GM23248 (cell line): ENCODE data around the gene IRF5. TPM values are rescaled to one million over a fixed set of nuclear protein-coding genes. Genes with fewer than 3 reads are reported as not detected.

Experiments
- DNase-seq: peaks from one replicate; pipeline ENCODE4 v3.0.0-alpha.2; 2015
- H2AFZ ChIP-seq: fragments of 200-600 bp; sonication (generic); 2 replicates; pipeline ENCODE4 v1.6.1; 2016; ENCODE audit warnings: antibody characterized with exemption
- H3F3A ChIP-seq: fragments of 200-600 bp; sonication (generic); 2 replicates; pipeline ENCODE4 v1.6.1; 2016; ENCODE audit warnings: mild to moderate bottlenecking, antibody characterized with exemption, mixed run types; ENCODE audit not compliant: insufficient read depth
- H3K27ac ChIP-seq: fragments of 200-600 bp; sonication (generic); 2 replicates; pipeline ENCODE4 v1.5.1; 2016; ENCODE audit warnings: mild to moderate bottlenecking
- H3K27me3 ChIP-seq: fragments of 200-600 bp; sonication (generic); replicated peaks from 2 replicates; pipeline ENCODE4 v1.6.1; 2016; ENCODE audit warnings: mild to moderate bottlenecking; ENCODE audit not compliant: insufficient read depth
- H3K36me3 ChIP-seq: fragments of 200-600 bp; sonication (generic); 2 replicates; pipeline ENCODE4 v1.6.1; 2016; ENCODE audit warnings: low read depth, mild to moderate bottlenecking
- H3K4me1 ChIP-seq: fragments of 200-600 bp; sonication (generic); 2 replicates; pipeline ENCODE4 v1.6.1; 2016; ENCODE audit warnings: mild to moderate bottlenecking; ENCODE audit not compliant: insufficient read depth
- H3K4me2 ChIP-seq: fragments of 200-600 bp; sonication (generic); one replicate; pipeline ENCODE4 v1.6.1; 2016; ENCODE audit warnings: mild to moderate bottlenecking; ENCODE audit not compliant: unreplicated experiment
- H3K4me3 ChIP-seq: fragments of 200-600 bp; sonication (generic); 2 replicates; pipeline ENCODE4 v1.5.1; 2016; ENCODE audit warnings: mild to moderate bottlenecking
- H3K79me2 ChIP-seq: fragments of 200-600 bp; sonication (generic); 2 replicates; pipeline ENCODE4 v1.6.1; 2016; ENCODE audit warnings: mild to moderate bottlenecking; ENCODE audit not compliant: insufficient read depth
- H3K9ac ChIP-seq: fragments of 200-600 bp; sonication (generic); 2 replicates; pipeline ENCODE4 v1.6.1; 2016; ENCODE audit warnings: mild to moderate bottlenecking
- H3K9me2 ChIP-seq: fragments of 200-600 bp; sonication (generic); 2 replicates; pipeline ENCODE4 v1.6.1; 2016; ENCODE audit warnings: mixed run types, mild to moderate bottlenecking, moderate library complexity; ENCODE audit not compliant: insufficient read depth
- H3K9me3 ChIP-seq: fragments of 200-600 bp; sonication (generic); one replicate; pipeline ENCODE4 v1.6.1; 2017; ENCODE audit warnings: low read depth
- H4K20me1 ChIP-seq: fragments of 200-600 bp; sonication (generic); 2 replicates; pipeline ENCODE4 v1.6.0; 2016; ENCODE audit not compliant: insufficient read depth
- EZH2 ChIP-seq: fragments of 200-600 bp; sonication (generic); IDR thresholded peaks from 2 replicates; pipeline ENCODE4 v1.6.1; 2018; ENCODE audit warnings: antibody characterized with exemption, mild to moderate bottlenecking; ENCODE audit not compliant: insufficient read depth, poor library complexity, severe bottlenecking
- EZH2phosphoT487 ChIP-seq: fragments of 200-600 bp; sonication (generic); IDR thresholded peaks from 2 replicates; pipeline ENCODE4 v1.6.1; 2018; ENCODE audit warnings: antibody characterized with exemption, moderate library complexity, mild to moderate bottlenecking, low read depth; ENCODE audit not compliant: insufficient read depth
- WGBS, 2 experiments: methylation state at CpG; one replicate each; pipeline ENCODE4 v1.1.6; 2015 to 2017; ENCODE audit warnings: low lambda C conversion rate in 2 of 2, low coverage in 1 of 2; ENCODE audit errors: missing lambda C conversion rate in 2 of 2; 5-methylcytosine and 5-hydroxymethylcytosine counted together
- in situ Hi-C: fragments of 300-500 bp; cut with MboI; formaldehyde crosslinking; loops from 2 replicates; pipeline ENCODE4 v1.15.0; 2020
- polyA plus RNA-seq: library from polyadenylated mRNA; unstranded; fragments of >200 nt; fragmentation: Nextera tagmentation; extraction: Ambion mirVana; gene quantifications from 2 replicates; pipeline ENCODE4 v1.2.1, GENCODE V29; 2016
- total RNA-seq: library from RNA; depleted of rRNA; stranded (reverse); fragments of >200 nt; shearing (Covaris generic); gene quantifications from 2 replicates; pipeline ENCODE4 v1.2.3, GENCODE V29; 2014

IRF5 gene
- total and polyA plus RNA-seq, 2 experiments from 2014 or later = under 0.01 to 0.16 TPM

DNA sequence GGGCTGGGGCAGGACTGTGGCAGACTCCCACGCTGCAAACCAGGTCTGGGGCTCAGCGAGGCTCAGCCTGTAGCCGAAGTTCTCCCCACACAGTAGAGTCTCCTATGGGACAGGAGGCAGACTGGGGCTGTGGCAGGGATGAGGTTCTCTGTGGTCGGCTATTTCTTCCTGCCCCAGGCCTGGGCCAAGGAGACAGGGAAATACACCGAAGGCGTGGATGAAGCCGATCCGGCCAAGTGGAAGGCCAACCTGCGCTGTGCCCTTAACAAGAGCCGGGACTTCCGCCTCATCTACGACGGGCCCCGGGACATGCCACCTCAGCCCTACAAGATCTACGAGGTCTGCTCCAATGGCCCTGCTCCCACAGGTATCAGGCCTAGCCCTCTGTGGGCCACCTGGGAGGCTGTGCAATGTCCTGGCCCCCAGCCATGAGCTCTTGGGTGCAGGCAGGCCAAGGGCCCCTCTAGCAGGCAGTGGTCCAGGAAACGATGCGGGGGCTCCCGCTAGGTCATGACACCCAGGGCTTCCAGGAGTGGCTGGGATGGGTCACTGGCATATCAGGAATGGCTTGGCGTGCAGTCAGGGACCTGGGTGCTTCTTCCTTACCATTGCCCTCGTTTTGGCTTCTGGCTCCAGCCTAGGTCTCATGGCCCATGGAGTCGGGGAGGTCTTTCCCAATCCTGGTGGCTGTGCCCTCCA is 8.1 kb downstream of the IRF5 start:
- no peak for TF ChIP-seq EZH2phosphoT487
- Histone ChIP-seq H3K4me2 (no peak overlapping the region), H3K4me3 (no peak overlapping the region), H3K4me1 (no peaks in the 10 kb centered on the region), H3K36me3 (no peaks in the 10 kb centered on the region), H3K9ac (no peak overlapping the region), H3F3A (no peaks in the 10 kb centered on the region), H3K9me2 (no peaks in the 10 kb centered on the region), H3K27ac (no peak overlapping the region), H3K27me3 (no peaks in the 10 kb centered on the region), H2AFZ (no peak overlapping the region), H3K79me2 (no peaks in the 10 kb centered on the region), H4K20me1 (no peaks in the 10 kb centered on the region), H3K9me3 (no peaks in the 10 kb centered on the region)
- in situ Hi-C loops = no loop called here
- 76 to 80% methylated on average over 21 of the region's 21 CpGs for WGBS, 2 experiments
- DNase-seq = no peak

DNA sequence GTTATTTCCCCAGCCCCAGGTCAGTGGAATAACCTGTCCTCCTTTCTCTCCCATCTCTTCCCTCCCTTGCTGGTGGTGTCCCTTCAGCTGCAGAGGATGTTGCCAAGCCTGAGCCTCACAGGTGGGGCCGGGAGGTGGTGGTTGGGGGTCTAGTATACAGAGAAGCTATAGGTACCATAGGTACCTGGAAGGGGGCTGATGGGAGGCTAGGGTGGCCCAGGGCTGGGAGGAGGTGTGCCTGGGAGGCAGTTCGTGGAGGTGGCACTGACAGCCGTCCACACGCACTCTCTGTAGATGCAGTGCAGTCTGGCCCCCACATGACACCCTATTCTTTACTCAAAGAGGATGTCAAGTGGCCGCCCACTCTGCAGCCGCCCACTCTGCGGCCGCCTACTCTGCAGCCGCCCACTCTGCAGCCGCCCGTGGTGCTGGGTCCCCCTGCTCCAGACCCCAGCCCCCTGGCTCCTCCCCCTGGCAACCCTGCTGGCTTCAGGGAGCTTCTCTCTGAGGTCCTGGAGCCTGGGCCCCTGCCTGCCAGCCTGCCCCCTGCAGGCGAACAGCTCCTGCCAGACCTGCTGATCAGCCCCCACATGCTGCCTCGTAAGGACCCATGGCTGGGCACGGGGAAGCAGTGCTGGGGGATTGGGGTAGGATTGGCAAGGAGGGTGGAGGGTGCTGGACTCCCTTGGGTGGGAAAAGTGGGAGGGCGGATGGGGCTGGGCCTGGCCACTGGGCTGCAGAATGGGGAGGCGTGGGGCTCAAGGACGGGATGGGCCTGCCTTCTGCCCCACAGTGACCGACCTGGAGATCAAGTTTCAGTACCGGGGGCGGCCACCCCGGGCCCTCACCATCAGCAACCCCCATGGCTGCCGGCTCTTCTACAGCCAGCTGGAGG is 9.5 kb downstream of the IRF5 start:
- H3K4me2 ChIP-seq = no peak overlapping the region
- no peaks in the 10 kb centered on the region for H3K4me1 ChIP-seq
- H3K79me2 ChIP-seq = no peaks in the 10 kb centered on the region
- no peaks in the 10 kb centered on the region for H3F3A ChIP-seq
- no peaks in the 10 kb centered on the region for H3K9me3 ChIP-seq
- DNase-seq = no peak
- H4K20me1 ChIP-seq = no peaks in the 10 kb centered on the region
- in situ Hi-C loops = no loop called here
- WGBS, 2 experiments = 58 to 63% methylated on average over 10 to 16 of the region's 22 CpGs
- H3K9me2 ChIP-seq = no peaks in the 10 kb centered on the region
- no peaks in the 10 kb centered on the region for H3K36me3 ChIP-seq
- H3K27me3 ChIP-seq = no peaks in the 10 kb centered on the region
- H3K9ac ChIP-seq = no peak overlapping the region
- H3K4me3 ChIP-seq = no peak overlapping the region
- H2AFZ ChIP-seq = no peak overlapping the region
- H3K27ac ChIP-seq = no peak overlapping the region
- no peak for TF ChIP-seq EZH2
- TF ChIP-seq EZH2phosphoT487 = no peak

DNA sequence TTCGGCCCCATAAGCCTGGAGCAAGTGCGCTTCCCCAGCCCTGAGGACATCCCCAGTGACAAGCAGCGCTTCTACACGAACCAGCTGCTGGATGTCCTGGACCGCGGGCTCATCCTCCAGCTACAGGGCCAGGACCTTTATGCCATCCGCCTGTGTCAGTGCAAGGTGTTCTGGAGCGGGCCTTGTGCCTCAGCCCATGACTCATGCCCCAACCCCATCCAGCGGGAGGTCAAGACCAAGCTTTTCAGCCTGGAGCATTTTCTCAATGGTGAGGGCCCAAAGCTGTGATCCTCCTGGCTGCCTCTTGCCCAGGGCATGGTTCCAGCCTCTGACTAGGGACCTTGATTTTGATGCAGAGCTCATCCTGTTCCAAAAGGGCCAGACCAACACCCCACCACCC is 10.1 kb downstream of the IRF5 start:
- 78% methylated on average over 9 of the region's 9 CpGs for WGBS, 2 experiments
- Histone ChIP-seq H3K27me3 (no peaks in the 10 kb centered on the region), H3K4me2 (no peak overlapping the region), H3K9me2 (no peaks in the 10 kb centered on the region), H4K20me1 (no peaks in the 10 kb centered on the region), H3F3A (no peaks in the 10 kb centered on the region), H3K79me2 (no peaks in the 10 kb centered on the region), H3K27ac (no peak overlapping the region), H3K9me3 (no peaks in the 10 kb centered on the region), H3K4me3 (no peak overlapping the region), H3K36me3 (peaks cover 1% of the 10 kb centered on the region; the same call in 1 of the 2 replicates), H2AFZ (no peak overlapping the region), H3K9ac (no peak overlapping the region), H3K4me1 (no peaks in the 10 kb centered on the region)
- TF ChIP-seq EZH2 (no peak), EZH2phosphoT487 (no peak)
- DNase-seq = peak; percentile 30
- in situ Hi-C loops = no loop called here

DNA sequence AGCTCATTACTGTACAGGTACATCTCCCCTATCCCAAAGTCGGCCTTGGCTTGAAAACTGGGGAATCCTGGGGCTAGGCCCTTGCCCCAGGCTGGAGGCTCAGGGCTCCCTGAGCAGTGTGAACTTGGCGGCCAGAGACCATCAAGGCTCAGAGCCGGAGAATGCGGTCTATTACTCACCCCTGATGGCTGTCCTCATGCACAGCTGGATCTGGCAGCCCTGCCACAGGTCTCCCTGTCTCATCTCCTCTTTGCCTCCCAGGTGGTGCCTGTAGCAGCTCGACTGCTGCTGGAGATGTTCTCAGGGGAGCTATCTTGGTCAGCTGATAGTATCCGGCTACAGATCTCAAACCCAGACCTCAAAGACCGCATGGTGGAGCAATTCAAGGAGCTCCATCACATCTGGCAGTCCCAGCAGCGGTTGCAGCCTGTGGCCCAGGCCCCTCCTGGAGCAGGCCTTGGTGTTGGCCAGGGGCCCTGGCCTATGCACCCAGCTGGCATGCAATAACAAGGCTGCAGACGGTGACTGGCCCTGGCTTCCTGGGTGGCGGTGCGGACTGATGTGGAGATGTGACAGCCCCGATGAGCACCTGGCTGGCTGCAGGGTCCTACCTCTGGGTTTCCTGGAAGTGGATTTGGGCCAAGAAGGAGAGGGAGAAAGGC is 10.7 kb downstream of the IRF5 start:
- Histone ChIP-seq H2AFZ (no peak overlapping the region), H3K4me1 (no peaks in the 10 kb centered on the region), H3K9me3 (no peaks in the 10 kb centered on the region), H4K20me1 (no peaks in the 10 kb centered on the region), H3K36me3 (peaks cover 4% of the 10 kb centered on the region; the same call in 1 of the 2 replicates), H3K79me2 (no peaks in the 10 kb centered on the region), H3K27me3 (no peaks in the 10 kb centered on the region), H3F3A (no peaks in the 10 kb centered on the region), H3K9me2 (no peaks in the 10 kb centered on the region), H3K9ac (no peak overlapping the region), H3K4me2 (no peak overlapping the region), H3K4me3 (no peak overlapping the region), H3K27ac (no peak overlapping the region)
- no peak for TF ChIP-seq EZH2phosphoT487
- TF ChIP-seq EZH2 = no peak
- 81 to 82% methylated on average over 10 to 12 of the region's 12 CpGs for WGBS, 2 experiments
- in situ Hi-C loops = no loop called here
- DNase-seq = peak; percentile 14
